SK-N-SH (cell line): ENCODE results near the gene ZNF407. TPM values are rescaled to one million over a fixed set of nuclear protein-coding genes. Genes with fewer than 3 reads are reported as not detected.

Experiments
- CTCF ChIA-PET: fragments of 300-600, 350-600 bp; formaldehyde crosslinking; extraction: SDS; loops from one replicate; lab custom pipeline; 2021; lab: Yijun Ruan, JAX
- POLR2A ChIA-PET: fragments of 350-600 bp; sonication (Branson Sonifier 250); formaldehyde crosslinking; extraction: SDS; loops from one replicate; lab custom pipeline; 2020; ENCODE audit warnings: antibody characterized with exemption, inconsistent platforms; lab: Yijun Ruan, JAX
- DNase-seq: peaks from one replicate; pipeline ENCODE4 v3.0.0; 2012
- H2AFZ ChIP-seq: fragments of 200-600 bp; sonication (generic); 2 replicates; pipeline ENCODE4 v1.8.1; 2016; ENCODE audit warnings: antibody characterized with exemption, mild to moderate bottlenecking, low read depth
- H3F3A ChIP-seq: fragments of 200-600 bp; sonication (generic); replicated peaks from 2 replicates; pipeline ENCODE3; 2016; ENCODE audit warnings: antibody characterized with exemption, mild to moderate bottlenecking; ENCODE audit not compliant: insufficient read depth
- H3K27ac ChIP-seq, 2 experiments: fragments of 200-500 bp in 1 of 2; fragments of 200-600 bp in 1 of 2; sonication (Bioruptor generic) in 1 of 2; sonication (generic), shearing (Covaris generic) in 1 of 2; 2 replicates each; pipeline versions ENCODE4 v1.5.1 to v1.6.1; 2014 to 2016; ENCODE audit warnings: low read depth in 2 of 2, inconsistent platforms in 1 of 2, low read length in 1 of 2, mild to moderate bottlenecking in 1 of 2, mixed read lengths in 1 of 2
- H3K27me3 ChIP-seq: fragments of 200-600 bp; sonication (generic), shearing (Covaris generic); 2 replicates; pipeline ENCODE4 v1.6.1; 2016; ENCODE audit warnings: mixed run types; ENCODE audit not compliant: insufficient read depth
- H3K36me3 ChIP-seq, 2 experiments: fragments of 200-500 bp in 1 of 2; fragments of 200-600 bp in 1 of 2; sonication (Bioruptor generic) in 1 of 2; sonication (generic) in 1 of 2; replicated peaks in 1 of 2; 2 replicates each; pipeline versions ENCODE3 to v1.5.1; 2014 to 2016; ENCODE audit warnings: low read length in 1 of 2, mild to moderate bottlenecking in 1 of 2; ENCODE audit not compliant: insufficient read depth in 2 of 2, control insufficient read depth in 1 of 2
- H3K4me1 ChIP-seq, 2 experiments: fragments of 200-500 bp in 1 of 2; fragments of 200-600 bp in 1 of 2; sonication (Bioruptor generic) in 1 of 2; sonication (generic), shearing (Covaris generic) in 1 of 2; 2 replicates each; pipeline versions ENCODE4 v1.5.1 to v1.6.1; 2014 to 2016; ENCODE audit warnings: low read depth in 1 of 2, low read length in 1 of 2, mixed run types in 1 of 2; ENCODE audit not compliant: insufficient read depth in 2 of 2, control insufficient read depth in 1 of 2
- H3K4me2 ChIP-seq: fragments of 200-600 bp; sonication (generic), shearing (Covaris generic); 2 replicates; pipeline ENCODE4 v1.6.1; 2017; ENCODE audit warnings: mixed run types
- H3K4me3 ChIP-seq, 2 experiments: fragments of 200-500 bp in 1 of 2; fragments of 200-600 bp in 1 of 2; sonication (Bioruptor generic) in 1 of 2; sonication (generic), shearing (Covaris generic) in 1 of 2; 2 replicates each; pipeline versions ENCODE4 v1.5.1 to v1.8.1; 2014 to 2016; ENCODE audit warnings: low read depth in 2 of 2, inconsistent platforms in 1 of 2, low read length in 1 of 2, mild to moderate bottlenecking in 1 of 2, mixed read lengths in 1 of 2, moderate library complexity in 1 of 2
- H3K79me2 ChIP-seq: fragments of 200-600 bp; sonication (generic); 2 replicates; pipeline ENCODE4 v1.8.1; 2017; ENCODE audit warnings: mild to moderate bottlenecking; ENCODE audit not compliant: insufficient read depth
- H3K9ac ChIP-seq: fragments of 200-600 bp; sonication (generic); 2 replicates; pipeline ENCODE4 v1.6.1; 2017; ENCODE audit warnings: mixed run types
- H3K9me2 ChIP-seq: fragments of 200-600 bp; sonication (generic); 2 replicates; pipeline ENCODE4 v1.6.1; 2017; ENCODE audit warnings: mixed run types
- H3K9me3 ChIP-seq: fragments of 200-600 bp; sonication (generic); 2 replicates; pipeline ENCODE4 v1.6.1; 2017; ENCODE audit warnings: mixed run types, mild to moderate bottlenecking, moderate library complexity
- H4K20me1 ChIP-seq: fragments of 200-600 bp; sonication (generic); 2 replicates; pipeline ENCODE4 v1.6.1; 2017; ENCODE audit warnings: mild to moderate bottlenecking, mixed run types; ENCODE audit not compliant: insufficient read depth
- CHD2 ChIP-seq: fragments of 150-350 bp; IDR thresholded peaks from 2 replicates; pipeline ENCODE4 v1.6.1; 2018; ENCODE audit warnings: low read length; ENCODE audit not compliant: partially characterized antibody
- CTCF ChIP-seq: fragments of 200-600 bp; sonication (generic); IDR thresholded peaks from 2 replicates; pipeline ENCODE4 v1.6.1; 2017; ENCODE audit warnings: antibody characterized with exemption, mild to moderate bottlenecking, moderate library complexity
- ELF1 ChIP-seq: IDR thresholded peaks from 2 replicates; pipeline ENCODE4 v1.4.0; 2012
- EP300 ChIP-seq, 2 experiments: IDR thresholded peaks; 2 replicates each; pipeline versions ENCODE4 v1.4.0 to v1.6.1; 2012; ENCODE audit warnings: borderline replicate concordance in 1 of 2, low read depth in 1 of 2, low read length in 1 of 2
- EZH2phosphoT487 ChIP-seq: fragments of 200-600 bp; sonication (generic); IDR thresholded peaks from 2 replicates; pipeline ENCODE4 v1.6.1; 2017; ENCODE audit warnings: low read depth, mixed run types, mild to moderate bottlenecking, antibody characterized with exemption, moderate library complexity, borderline replicate concordance
- FOXJ3 ChIP-seq: sonication (generic); formaldehyde crosslinking; IDR thresholded peaks from 2 replicates; pipeline ENCODE4 v1.5.1; 2020; ENCODE audit warnings: mild to moderate bottlenecking, missing genetic modification reagents
- FOXM1 ChIP-seq: IDR thresholded peaks from 2 replicates; pipeline ENCODE4 v1.4.0; 2012; ENCODE audit warnings: low read depth, mild to moderate bottlenecking
- GABPA ChIP-seq: IDR thresholded peaks from 2 replicates; pipeline ENCODE4 v1.4.0; 2012; ENCODE audit warnings: low read depth, mild to moderate bottlenecking
- GATA2 ChIP-seq: sonication (generic); formaldehyde crosslinking; IDR thresholded peaks from 2 replicates; pipeline ENCODE4 v1.5.0; 2020; ENCODE audit warnings: mild to moderate bottlenecking, missing genetic modification reagents
- JUND ChIP-seq: IDR thresholded peaks from 2 replicates; pipeline ENCODE4 v1.4.0; 2012
- MXI1 ChIP-seq: IDR thresholded peaks from 2 replicates; pipeline ENCODE4 v1.6.1; 2012; ENCODE audit warnings: mild to moderate bottlenecking, low read depth, low read length, improper control_type of control experiment
- NFIC ChIP-seq: IDR thresholded peaks from 2 replicates; pipeline ENCODE4 v1.4.0; 2012; ENCODE audit warnings: borderline replicate concordance
- RCOR1 ChIP-seq: fragments of 150-350 bp; IDR thresholded peaks from 2 replicates; pipeline ENCODE4 v1.6.1; 2017; ENCODE audit warnings: antibody characterized with exemption, low read length
- RFX5 ChIP-seq: IDR thresholded peaks from 2 replicates; pipeline ENCODE4 v1.6.1; 2012; ENCODE audit warnings: mild to moderate bottlenecking, improper control_type of control experiment, low read length
- SIN3A ChIP-seq: IDR thresholded peaks from 2 replicates; pipeline ENCODE4 v1.6.1; 2012; ENCODE audit warnings: low read depth, mild to moderate bottlenecking, low read length, moderate library complexity, borderline replicate concordance
- SMC3 ChIP-seq: IDR thresholded peaks from 2 replicates; pipeline ENCODE4 v1.6.1; 2012; ENCODE audit warnings: low read depth, low read length, improper control_type of control experiment
- TCF12 ChIP-seq: IDR thresholded peaks from 2 replicates; pipeline ENCODE4 v1.4.0; 2012
- ZBTB33 ChIP-seq: IDR thresholded peaks from 2 replicates; pipeline ENCODE4 v1.4.0; 2012; ENCODE audit warnings: low read depth, borderline replicate concordance
- WGBS: methylation state at CpG from one replicate; pipeline ENCODE4 v1.1.6; 2017; ENCODE audit warnings: low lambda C conversion rate; 5-methylcytosine and 5-hydroxymethylcytosine counted together
- polyA plus RNA-seq, 3 experiments: library from polyadenylated mRNA; depleted of rRNA; stranded (reverse); fragments of >200 nt; gene quantifications; 2 replicates each; pipeline ENCODE4 v1.2.3, GENCODE V29; 2012
- TF ChIP-seq, protein P1 (sequence below): IDR thresholded peaks from 2 replicates; pipeline ENCODE4; 2012
- TF ChIP-seq, protein P2 (sequence below): IDR thresholded peaks from 2 replicates; pipeline ENCODE4 v1.4.0; 2012; ENCODE audit warnings: low read depth

The ZNF407 gene
- polyA plus RNA-seq, 1 of the 3 experiments (the other 2 are of a cell fraction) = 2.6 TPM

- H3K4me2 ChIP-seq = no peak overlapping the region
- WGBS = 94% methylated on average over 6 of the region's 6 CpGs
- no peaks in the 10 kb centered on the region for H3K36me3 ChIP-seq
- no peak overlapping the region for H3K9ac ChIP-seq
- H3K79me2 ChIP-seq = no peaks in the 10 kb centered on the region
- ChIA-PET POLR2A (no interaction called here), CTCF (no interaction called here)
- TF ChIP-seq FOXJ3 (CRISPR knock-in tag) (no peak), GATA2 (CRISPR knock-in tag) (no peak), CTCF (no peak), SIN3A (no peak), FOXM1 (no peak), SMC3 (no peak), TCF12 (no peak), GABPA (no peak), ELF1 (no peak), JUND (no peak), CHD2 (no peak), MXI1 (no peak), RFX5 (no peak), EP300 (IDR thresholded peaks at IDR 0.05; ENCODE audit: borderline replicate concordance in 1 of 2, low read depth in 1 of 2, low read length in 1 of 2) (no peak), ZBTB33 (no peak), NFIC (no peak), RCOR1 (no peak), EZH2phosphoT487 (no peak)
- TF ChIP-seq, protein P1, sequence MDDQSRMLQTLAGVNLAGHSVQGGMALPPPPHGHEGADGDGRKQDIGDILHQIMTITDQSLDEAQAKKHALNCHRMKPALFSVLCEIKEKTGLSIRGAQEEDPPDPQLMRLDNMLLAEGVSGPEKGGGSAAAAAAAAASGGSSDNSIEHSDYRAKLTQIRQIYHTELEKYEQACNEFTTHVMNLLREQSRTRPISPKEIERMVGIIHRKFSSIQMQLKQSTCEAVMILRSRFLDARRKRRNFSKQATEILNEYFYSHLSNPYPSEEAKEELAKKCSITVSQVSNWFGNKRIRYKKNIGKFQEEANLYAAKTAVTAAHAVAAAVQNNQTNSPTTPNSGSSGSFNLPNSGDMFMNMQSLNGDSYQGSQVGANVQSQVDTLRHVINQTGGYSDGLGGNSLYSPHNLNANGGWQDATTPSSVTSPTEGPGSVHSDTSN = no peak
- TF ChIP-seq, protein P2, sequence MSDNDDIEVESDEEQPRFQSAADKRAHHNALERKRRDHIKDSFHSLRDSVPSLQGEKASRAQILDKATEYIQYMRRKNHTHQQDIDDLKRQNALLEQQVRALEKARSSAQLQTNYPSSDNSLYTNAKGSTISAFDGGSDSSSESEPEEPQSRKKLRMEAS = no peak
- no peak for DNase-seq
- H3K27ac ChIP-seq = no peak overlapping the region
- no peaks in the 10 kb centered on the region for H3K27me3 ChIP-seq
- no peaks in the 10 kb centered on the region for H3K9me3 ChIP-seq
- H3K4me3 ChIP-seq = no peak overlapping the region
- H3K9me2 ChIP-seq = no peaks in the 10 kb centered on the region
- peaks cover 0 to 5% of the 10 kb centered on the region in 2 experiments; a peak in 1 of 4 replicates for H3K4me1 ChIP-seq
- H4K20me1 ChIP-seq = no peaks in the 10 kb centered on the region
- no peaks in the 10 kb centered on the region for H3F3A ChIP-seq
- no peak overlapping the region for H2AFZ ChIP-seq
Measured at GRCh38 chr18:74982946-74983635, 385.4 kb downstream of the ZNF407 start.
